GM12891 (cell line): ENCODE data around the gene RAB3C.
"Not testable (repeated sequence)": the region's sequence is repeated elsewhere in the genome, so short reads cannot be mapped to it uniquely, and the experiment has no call there.

Experiments
- POLR2A ChIP-seq: IDR thresholded peaks from 2 replicates; pipeline ENCODE4 v1.6.1; 2011; ENCODE audit warnings: low read depth, low read length, control low read depth
- POLR2AphosphoS5 ChIP-seq: IDR thresholded peaks from 2 replicates; pipeline ENCODE4 v1.6.1; 2011; ENCODE audit warnings: low read depth, low read length, control low read depth
- POU2F2 ChIP-seq: IDR thresholded peaks from 2 replicates; pipeline ENCODE4 v1.6.1; 2011; ENCODE audit warnings: low read depth, mild to moderate bottlenecking, control low read depth, low read length, moderate library complexity
- SPI1 ChIP-seq: IDR thresholded peaks from 2 replicates; pipeline ENCODE4 v1.6.1; 2011; ENCODE audit warnings: low read depth, low read length, control low read depth
- TAF1 ChIP-seq: IDR thresholded peaks from 2 replicates; pipeline ENCODE4 v1.6.1; 2011; ENCODE audit warnings: low read depth, low read length, control low read depth

DNA sequence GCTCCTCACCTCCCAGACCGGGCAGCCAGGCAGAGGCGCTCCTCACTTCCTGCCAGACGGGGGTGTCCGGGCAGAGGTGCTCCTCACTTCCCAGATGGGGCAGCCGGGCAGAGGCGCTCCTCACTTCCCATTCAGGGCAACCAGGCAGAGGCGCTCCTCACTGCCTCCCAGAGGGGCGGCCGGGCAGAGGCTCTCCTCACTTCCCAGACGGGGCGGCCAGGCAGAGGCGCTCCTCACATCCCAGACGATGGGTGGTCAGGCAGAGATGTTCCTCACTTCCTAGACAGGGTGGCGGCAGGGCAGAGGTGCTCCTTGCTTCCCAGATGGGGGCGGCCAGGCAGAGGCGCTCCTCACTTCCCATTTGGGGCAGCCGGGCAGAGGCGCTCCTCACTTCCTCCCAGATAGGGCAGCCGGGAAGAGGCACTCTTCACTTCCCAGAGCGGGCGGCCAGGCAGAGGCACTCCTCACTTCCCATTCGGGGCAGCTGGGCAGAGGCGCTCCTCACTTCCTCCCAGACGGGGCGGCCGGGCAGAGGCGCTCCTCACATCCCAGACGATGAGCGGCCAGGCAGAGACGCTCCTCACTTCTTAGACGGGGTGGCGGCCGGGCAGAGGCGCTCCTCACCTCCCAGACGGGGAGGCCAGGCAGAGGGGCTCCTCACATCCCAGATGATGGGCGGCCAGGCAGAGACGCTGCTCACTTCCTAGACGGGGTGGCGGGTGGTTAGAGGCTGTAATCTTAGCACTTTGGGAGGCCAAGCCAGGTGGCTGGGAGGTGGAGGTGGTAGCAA lies 18.6 kb upstream of the RAB3C start:
- TF ChIP-seq POLR2AphosphoS5, POLR2A, TAF1, SPI1, POU2F2: not testable (repeated sequence)
